Pulmonary artery endothelial cell (primary cell): Measurements from ENCODE around the gene ATP2B2. TPM values are rescaled to one million over a fixed set of nuclear protein-coding genes. Genes with fewer than 3 reads are reported as not detected.

Experiments used
- DNase-seq: peaks from one replicate; pipeline ENCODE4 v3.0.0-alpha.2; 2011; ENCODE audit warnings: low read depth, low spot score
- total RNA-seq: library from RNA; depleted of rRNA; stranded (reverse); fragments of >200 nt; gene quantifications from 2 replicates; pipeline ENCODE4 v1.2.3, GENCODE V29; 2014

The ATP2B2 gene
- total RNA-seq, 1 donor from 2014 or later, result not detected

GRCh38 chr3:10347648-10348403, 157.6 kb downstream of the ATP2B2 start:
- DNase-seq, result no peak

GRCh38 chr3:10345911-10346310, 159.5 kb downstream of the ATP2B2 start:
- DNase-seq, result no peak

- no peak for DNase-seq
Measured at GRCh38 chr3:10344944-10345575, 160.3 kb downstream of the ATP2B2 start.

- no peak for DNase-seq
Measured at GRCh38 chr3:10344147-10344943, 161.0 kb downstream of the ATP2B2 start.

GRCh38 chr3:10343526-10343925, 161.9 kb downstream of the ATP2B2 start:
- no peak for DNase-seq

GRCh38 chr3:10342781-10343180, 162.6 kb downstream of the ATP2B2 start:
- no peak for DNase-seq

GRCh38 chr3:10341901-10342398, 163.4 kb downstream of the ATP2B2 start:
- no peak for DNase-seq

GRCh38 chr3:10340476-10340875, 164.9 kb downstream of the ATP2B2 start:
- DNase-seq, result no peak

- no peak for DNase-seq
Measured at GRCh38 chr3:10340046-10340445, 165.3 kb downstream of the ATP2B2 start.

- no peak for DNase-seq
Measured at GRCh38 chr3:10339376-10339955, 165.9 kb downstream of the ATP2B2 start.

- DNase-seq, result no peak
Measured at GRCh38 chr3:10338591-10339353, 166.6 kb downstream of the ATP2B2 start.

GRCh38 chr3:10338164-10338470, 167.3 kb downstream of the ATP2B2 start:
- no peak for DNase-seq

GRCh38 chr3:10337323-10338163, 167.8 kb downstream of the ATP2B2 start:
- DNase-seq, result no peak

- no peak for DNase-seq
Measured at GRCh38 chr3:10336761-10337160, 168.6 kb downstream of the ATP2B2 start.

- no peak for DNase-seq
Measured at GRCh38 chr3:10335871-10336622, 169.3 kb downstream of the ATP2B2 start.

- DNase-seq, result no peak
Measured at GRCh38 chr3:10335190-10335738, 170.1 kb downstream of the ATP2B2 start.

GRCh38 chr3:10334459-10334858, 170.9 kb downstream of the ATP2B2 start:
- DNase-seq, result no peak

- DNase-seq, result no peak
Measured at GRCh38 chr3:10334042-10334441, 171.3 kb downstream of the ATP2B2 start.

- DNase-seq, result no peak
Measured at GRCh38 chr3:10333349-10333650, 172.1 kb downstream of the ATP2B2 start.
